Hepatic stellate cell (primary cell): ENCODE data around the gene FBXL20.
"Not testable (repeated sequence)": the region's sequence is repeated elsewhere in the genome, so short reads cannot be mapped to it uniquely, and the experiment has no call there.

Experiments used
- DNase-seq: peaks from one replicate; pipeline ENCODE4 v3.0.0; 2011; ENCODE audit warnings: low spot score

The FBXL20 gene

GRCh38 chr17:39380144-39380543 is 21.3 kb downstream of the FBXL20 start:
- DNase-seq: no peak

DNA sequence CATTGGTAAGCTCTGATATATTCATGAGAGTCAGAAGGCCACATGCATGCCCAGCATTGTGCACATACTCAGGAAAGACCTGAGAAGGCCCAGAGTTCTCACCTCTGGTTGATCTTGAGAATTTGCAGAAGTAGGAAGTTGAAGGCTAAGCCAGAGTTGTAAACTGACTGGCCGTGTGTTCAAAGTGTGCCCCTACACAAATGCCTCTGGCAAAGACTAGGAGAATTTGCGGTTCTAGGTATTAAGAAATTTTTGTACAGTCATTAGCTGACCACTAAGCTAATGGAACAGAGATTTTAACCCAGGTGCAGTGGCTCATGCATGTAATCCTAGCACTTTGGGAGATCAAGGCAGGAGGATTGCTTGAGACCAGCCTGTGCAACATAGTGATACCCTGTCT is 25.0 kb downstream of the FBXL20 start:
- DNase-seq: no peak

DNA sequence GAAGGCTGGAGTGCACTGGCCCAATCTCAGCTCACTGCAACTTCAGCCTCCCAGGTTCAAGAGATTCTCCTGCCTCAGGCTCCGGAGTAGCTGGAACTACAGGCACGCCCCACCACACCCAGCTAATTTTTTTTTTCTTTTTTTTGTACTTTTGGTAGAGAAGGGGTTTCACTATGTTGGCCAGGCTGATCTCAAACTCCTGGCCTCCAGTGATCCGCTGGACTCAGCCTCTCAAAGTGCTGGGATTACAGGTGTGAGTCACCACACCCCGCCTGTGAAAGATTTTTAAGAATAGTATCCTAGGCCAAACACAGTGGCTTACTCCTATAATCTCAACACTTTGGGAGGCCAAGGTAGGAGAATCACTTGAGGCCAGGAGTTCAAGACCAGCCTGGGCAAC is 33.6 kb downstream of the FBXL20 start:
- not testable (repeated sequence) for DNase-seq

- no peak for DNase-seq
Observed at GRCh38 chr17:39365872-39366271, 35.6 kb downstream of the FBXL20 start.

DNA sequence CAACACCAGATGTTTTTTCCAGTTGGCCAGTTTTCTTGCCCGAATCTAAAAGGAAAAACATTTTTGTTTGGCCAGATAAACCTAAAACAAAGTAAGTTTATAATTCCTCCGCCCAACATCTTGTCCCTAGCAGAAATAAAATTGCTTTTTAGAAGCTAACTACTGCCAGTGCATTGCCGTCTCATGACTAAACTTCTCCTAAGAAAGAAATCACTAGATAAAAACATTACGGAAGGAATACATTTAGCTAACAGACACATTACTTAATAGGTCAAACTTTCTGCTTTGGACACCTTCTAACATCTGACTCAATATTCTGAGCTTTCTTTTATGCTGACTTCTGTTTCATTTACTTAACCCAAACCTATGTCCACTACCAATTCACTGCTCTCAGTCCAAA is 36.2 kb downstream of the FBXL20 start:
- DNase-seq: peak; percentile 37

DNA sequence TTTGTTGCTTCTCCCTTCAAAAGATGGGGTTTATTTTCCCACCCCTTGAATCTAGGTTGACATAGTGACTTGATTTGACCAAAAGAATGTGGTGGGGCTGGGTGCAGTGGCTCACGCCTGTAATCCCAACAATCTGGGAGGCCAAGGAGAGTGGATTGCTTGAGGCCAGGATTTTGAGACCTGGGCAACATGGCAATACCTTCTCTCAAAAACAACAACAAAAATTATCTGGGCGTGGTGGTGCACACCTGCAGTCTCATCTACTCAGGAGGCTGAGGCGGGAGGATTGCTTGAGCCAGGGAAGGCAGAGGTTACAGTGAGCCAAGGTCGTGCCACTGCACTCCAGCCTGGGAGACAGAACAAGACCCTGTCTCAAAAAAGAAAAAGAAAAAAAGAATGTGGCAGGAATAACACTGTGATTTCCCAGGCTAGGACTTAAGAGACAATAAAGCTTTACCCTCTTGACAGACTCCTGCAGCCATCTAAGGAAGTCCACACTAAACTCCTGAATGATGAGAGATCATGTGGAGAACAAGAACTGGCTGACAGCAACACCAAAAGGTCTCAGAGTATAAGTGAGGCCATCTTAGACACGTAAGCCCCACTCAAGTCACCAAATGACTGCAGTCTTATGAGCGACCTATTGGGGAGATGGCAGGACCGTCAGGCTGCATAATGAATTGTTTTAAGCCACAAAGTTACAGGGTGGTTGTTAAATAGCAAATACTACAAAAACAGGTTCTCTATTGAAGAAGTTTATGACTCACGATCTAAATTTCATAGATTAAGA is 37.0 kb downstream of the FBXL20 start:
- no peak for DNase-seq

DNA sequence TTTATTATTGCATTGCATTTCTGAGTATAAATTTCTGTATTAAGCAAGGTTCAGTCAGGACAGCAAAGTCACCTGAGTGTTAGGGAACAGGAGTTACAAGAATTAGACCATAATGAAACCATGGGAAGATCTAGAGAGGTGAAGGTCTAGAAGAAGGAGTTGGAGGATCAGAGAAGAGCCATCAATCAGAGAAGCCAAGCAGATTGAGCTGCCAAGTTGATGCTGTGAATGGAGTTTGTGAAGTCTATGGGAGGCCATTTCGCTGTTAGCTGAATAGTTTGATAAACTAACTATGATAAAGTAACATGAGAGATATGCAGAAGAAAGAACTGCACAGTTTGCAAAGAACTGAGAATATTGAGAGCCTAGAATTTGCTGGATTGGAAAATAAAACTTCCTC is 40.4 kb downstream of the FBXL20 start:
- DNase-seq: no peak

GRCh38 chr17:39360537-39360936 is 40.9 kb downstream of the FBXL20 start:
- no peak for DNase-seq

GRCh38 chr17:39359994-39360393 is 41.4 kb downstream of the FBXL20 start:
- no peak for DNase-seq

DNA sequence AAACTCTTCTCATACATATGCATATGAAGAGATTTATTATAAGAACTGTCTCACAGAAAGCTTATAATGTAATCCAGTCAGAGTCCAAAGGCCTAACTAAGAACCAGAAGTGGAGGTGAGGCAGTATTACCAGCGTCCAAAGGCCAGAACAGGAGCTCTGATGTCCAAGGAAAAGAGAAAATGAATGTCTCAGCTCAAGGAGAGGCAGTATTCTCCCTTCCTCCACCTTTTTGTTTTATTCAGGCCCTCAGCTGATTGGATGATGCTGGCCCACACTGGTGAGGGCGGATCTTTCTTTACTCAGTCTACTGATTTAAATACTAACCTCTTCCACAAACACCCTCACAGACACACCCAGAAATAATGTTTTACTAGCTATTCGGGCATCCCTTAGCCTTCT is 43.4 kb downstream of the FBXL20 start:
- no peak for DNase-seq

GRCh38 chr17:39357488-39357887 is 43.9 kb downstream of the FBXL20 start:
- no peak for DNase-seq

GRCh38 chr17:39352986-39353385 is 48.4 kb downstream of the FBXL20 start:
- DNase-seq: no peak

- DNase-seq: no peak
Observed at GRCh38 chr17:39352511-39352910, 48.9 kb downstream of the FBXL20 start.

DNA sequence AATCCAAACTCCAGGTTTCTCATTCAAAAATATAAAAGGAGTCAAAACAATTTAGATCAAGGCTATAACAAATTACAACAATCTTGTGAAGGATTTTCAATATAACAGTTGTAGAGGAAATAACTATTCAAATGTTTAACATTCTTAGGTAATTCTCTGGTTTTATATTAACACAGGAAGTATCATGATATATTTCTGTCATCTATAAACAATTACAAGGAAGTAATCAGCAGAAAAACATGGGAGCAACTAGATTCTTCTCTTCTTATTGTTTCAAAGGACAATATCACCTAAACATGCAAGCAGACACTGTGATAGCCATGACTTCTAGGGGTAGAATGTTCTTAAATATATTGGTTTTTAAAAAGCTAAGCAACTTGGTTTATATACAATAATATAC is 49.9 kb downstream of the FBXL20 start:
- no peak for DNase-seq

GRCh38 chr17:39349246-39349645 is 52.2 kb downstream of the FBXL20 start:
- no peak for DNase-seq

DNA sequence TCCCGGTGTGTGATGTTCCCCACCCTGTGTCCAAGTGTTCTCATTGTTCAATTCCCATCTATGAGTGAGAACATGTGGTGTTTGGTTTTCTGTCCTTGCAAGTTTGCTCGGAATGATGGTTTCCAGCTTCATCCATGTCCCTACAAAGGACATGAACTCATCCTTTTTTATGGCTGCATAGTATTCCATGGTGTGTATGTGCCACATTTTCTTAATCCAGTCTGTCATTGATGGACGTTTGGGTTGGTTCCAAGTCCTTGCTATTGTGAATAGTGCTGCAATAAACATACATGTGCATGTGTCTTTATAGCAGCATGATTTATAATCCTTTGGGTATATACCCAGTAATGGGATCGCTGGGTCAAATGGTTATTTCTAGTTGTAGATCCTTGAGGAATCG is 54.6 kb downstream of the FBXL20 start:
- DNase-seq: not testable (repeated sequence)

- no peak for DNase-seq
Observed at GRCh38 chr17:39341541-39341940, 59.9 kb downstream of the FBXL20 start.

GRCh38 chr17:39340731-39341130 is 60.7 kb downstream of the FBXL20 start:
- no peak for DNase-seq

DNA sequence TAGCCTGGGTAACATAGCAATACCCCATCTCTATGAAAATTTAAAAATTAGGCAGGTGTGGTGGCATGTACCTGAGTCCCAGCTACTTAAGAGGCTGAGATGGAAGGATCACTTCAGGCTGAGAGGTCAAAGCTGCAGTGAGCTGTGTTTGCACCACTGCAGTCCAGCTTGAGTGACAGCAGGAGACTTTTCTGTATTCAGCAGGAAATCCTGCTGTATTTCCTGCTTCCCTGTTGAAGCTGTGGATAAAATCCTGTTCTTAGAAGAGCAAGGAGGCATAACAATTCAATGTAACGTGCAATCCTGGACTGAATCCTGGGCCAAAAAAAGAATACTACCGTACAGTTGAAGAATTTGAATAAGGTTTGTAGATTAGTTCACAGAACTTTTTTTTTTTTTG is 62.2 kb downstream of the FBXL20 start:
- DNase-seq: no peak

DNA sequence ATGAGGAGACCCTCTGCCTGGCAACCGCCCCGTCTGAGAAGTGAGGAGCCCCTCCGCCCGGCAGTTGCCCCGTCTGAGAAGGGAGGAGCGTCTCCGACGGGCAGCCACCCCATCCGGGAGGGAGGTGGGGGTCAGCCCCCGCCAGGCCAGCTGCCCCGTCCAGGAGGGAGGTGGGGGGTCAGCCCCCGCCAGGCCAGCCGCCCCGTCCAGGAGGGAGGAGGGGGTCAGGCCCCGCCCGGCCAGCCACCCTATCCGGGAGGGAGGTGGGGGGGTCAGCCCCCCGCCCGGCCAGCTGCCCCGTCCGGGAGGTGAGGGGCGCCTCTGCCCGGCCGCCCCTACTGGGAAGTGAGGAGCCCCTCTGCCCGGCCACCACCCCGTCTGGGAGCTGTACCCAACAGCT is 63.8 kb downstream of the FBXL20 start:
- not testable (repeated sequence) for DNase-seq

GRCh38 chr17:39335704-39336223 is 65.7 kb downstream of the FBXL20 start:
- no peak for DNase-seq

GRCh38 chr17:39334008-39334744 is 67.2 kb downstream of the FBXL20 start:
- not testable (repeated sequence) for DNase-seq

DNA sequence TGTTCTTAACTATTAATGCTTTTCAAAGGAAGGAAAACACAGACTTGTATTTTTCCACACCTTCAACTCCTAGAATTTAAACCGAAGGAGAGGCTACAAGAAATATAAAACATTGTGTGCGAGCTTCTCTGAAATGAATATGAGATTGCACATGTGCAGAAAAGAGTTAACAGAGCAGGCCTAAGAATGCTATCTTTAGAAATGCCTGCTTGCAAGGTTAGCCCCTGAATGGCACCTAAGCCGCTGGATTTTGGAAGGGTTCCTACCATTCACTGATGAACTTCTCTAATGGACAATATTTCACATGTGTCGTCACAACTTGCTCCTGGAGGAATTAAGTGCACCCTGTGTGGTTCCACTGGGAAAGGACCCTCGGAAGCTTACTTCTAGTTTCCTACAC is 69.3 kb downstream of the FBXL20 start:
- no peak for DNase-seq
